Measurements from ENCODE around the gene TINCR. TPM values are rescaled to one million over a fixed set of nuclear protein-coding genes. Genes with fewer than 3 reads are reported as not detected.
"Not testable (repeated sequence)": the region's sequence is repeated elsewhere in the genome, so short reads cannot be mapped to it uniquely, and the experiment has no call there.

Gene TINCR
- total RNA-seq, 2 experiments from 2014 or later: 0.38 to 0.50 TPM

DNA sequence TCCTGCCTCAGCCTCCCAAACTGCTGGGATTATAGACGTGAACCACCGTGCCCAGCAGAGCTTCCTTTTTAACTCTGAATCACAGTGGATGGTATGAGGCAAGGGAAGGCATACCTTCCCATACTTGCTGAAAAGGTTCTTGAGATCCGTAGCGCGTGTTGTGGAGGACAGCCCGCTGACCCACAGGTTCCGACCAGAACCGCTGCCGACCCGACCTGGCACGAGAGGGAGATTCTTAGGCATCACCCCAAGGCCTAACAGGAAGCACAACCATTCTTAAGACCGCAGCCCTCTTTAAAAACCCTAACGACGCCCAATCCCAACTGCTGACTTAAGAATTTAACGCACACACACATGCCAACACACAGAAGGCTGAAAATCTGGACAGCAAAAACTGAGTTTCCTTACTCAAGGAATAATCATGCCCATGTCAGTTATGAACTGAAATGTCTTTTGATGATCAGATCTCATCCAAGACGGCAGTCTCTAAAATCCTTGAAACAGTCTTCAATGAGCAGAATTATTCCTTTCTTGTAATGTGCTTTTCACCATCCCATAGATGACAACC lies 42.2 kb upstream of the TINCR start:
- no peak for DNase-seq
- H3K4me1 Mint-ChIP-seq (ENCODE audit: low read depth): peaks cover 11% of the 10 kb centered on the region
- no peaks in the 10 kb centered on the region for H3K9me3 Mint-ChIP-seq
- H3K36me3 Mint-ChIP-seq (ENCODE audit: low read depth): peaks cover 67% of the 10 kb centered on the region
- H3K27ac Mint-ChIP-seq: no peak overlapping the region
- no peak for ATAC-seq
- intact Hi-C loops (cut with micrococcal nuclease): no loop called here
- POLR2A ChIA-PET: interaction anchor here (1.0 to 2.7 kb wide), 2 partner anchors 12 to 81 kb away, joined by 3 to 10 read pairs; partner anchors contain the start of genes SAFB and SAFB2
- TF ChIP-seq, protein P1, sequence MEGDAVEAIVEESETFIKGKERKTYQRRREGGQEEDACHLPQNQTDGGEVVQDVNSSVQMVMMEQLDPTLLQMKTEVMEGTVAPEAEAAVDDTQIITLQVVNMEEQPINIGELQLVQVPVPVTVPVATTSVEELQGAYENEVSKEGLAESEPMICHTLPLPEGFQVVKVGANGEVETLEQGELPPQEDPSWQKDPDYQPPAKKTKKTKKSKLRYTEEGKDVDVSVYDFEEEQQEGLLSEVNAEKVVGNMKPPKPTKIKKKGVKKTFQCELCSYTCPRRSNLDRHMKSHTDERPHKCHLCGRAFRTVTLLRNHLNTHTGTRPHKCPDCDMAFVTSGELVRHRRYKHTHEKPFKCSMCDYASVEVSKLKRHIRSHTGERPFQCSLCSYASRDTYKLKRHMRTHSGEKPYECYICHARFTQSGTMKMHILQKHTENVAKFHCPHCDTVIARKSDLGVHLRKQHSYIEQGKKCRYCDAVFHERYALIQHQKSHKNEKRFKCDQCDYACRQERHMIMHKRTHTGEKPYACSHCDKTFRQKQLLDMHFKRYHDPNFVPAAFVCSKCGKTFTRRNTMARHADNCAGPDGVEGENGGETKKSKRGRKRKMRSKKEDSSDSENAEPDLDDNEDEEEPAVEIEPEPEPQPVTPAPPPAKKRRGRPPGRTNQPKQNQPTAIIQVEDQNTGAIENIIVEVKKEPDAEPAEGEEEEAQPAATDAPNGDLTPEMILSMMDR (IDR thresholded peaks at IDR 0.05): no peak
- CTCF ChIA-PET: no interaction called here
- no peaks in the 10 kb centered on the region for H3K27me3 Mint-ChIP-seq
- no peak overlapping the region for H3K4me3 Mint-ChIP-seq

DNA sequence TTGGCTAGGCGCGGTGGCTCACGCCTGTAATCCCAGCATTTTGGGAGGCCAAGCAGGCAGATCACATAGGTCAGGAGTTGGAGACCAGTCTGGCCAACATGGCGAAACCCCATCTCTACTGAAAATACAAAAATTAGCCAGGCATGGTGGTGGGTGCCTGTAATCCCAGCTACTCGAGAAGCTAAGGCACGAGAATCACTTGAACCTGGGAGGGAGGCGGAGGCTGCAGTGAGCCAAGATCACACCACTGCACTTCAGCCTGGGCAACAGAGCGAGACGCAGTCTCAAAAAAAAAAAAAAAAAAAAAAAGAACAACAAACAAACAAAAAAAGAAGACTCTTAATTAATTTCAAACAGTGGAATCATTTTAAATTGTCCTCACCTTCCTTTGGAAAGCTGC lies 41.0 kb upstream of the TINCR start:
- H3K27me3 Mint-ChIP-seq; ATAC-seq; intact Hi-C loops (cut with micrococcal nuclease); H3K4me3 Mint-ChIP-seq; H3K9me3 Mint-ChIP-seq; CTCF ChIA-PET; H3K27ac Mint-ChIP-seq; DNase-seq: not testable (repeated sequence)
- POLR2A ChIA-PET: interaction anchor here (2.7 kb wide), 1 partner anchor 13 kb away, joined by 10 read pairs; the partner anchor contains the start of genes SAFB and SAFB2
- peaks cover 64% of the 10 kb centered on the region for H3K36me3 Mint-ChIP-seq (ENCODE audit: low read depth)
- peaks cover 11% of the 10 kb centered on the region for H3K4me1 Mint-ChIP-seq (ENCODE audit: low read depth)

DNA sequence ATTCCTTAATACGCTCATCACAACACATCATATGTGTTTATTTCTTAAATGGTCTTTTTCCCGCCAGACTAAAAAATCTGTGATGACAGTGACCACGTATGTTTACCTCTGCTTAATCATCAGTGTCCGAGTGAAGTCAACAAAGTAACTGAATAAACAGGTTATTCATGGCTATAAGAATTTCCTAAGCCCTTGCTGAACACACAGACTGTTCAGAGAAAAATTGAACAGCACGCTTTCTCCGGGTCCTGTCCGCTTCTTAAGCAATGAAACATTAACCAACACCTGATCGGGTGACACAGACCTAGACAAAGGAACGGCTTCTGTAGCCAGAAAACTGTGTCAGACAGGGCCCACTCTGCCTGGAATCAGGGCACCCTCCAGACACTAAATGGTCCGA lies 40.5 kb upstream of the TINCR start:
- ATAC-seq (no peak), DNase-seq (no peak)
- intact Hi-C loops (cut with micrococcal nuclease): no loop called here
- Mint-ChIP-seq H3K27me3 (no peaks in the 10 kb centered on the region), H3K4me3 (no peak overlapping the region), H3K4me1 (ENCODE audit: low read depth) (peaks cover 11% of the 10 kb centered on the region), H3K9me3 (no peaks in the 10 kb centered on the region), H3K36me3 (ENCODE audit: low read depth) (peaks cover 64% of the 10 kb centered on the region), H3K27ac (no peak overlapping the region)
- POLR2A ChIA-PET: interaction anchor here (0.6 to 2.7 kb wide), 2 partner anchors 10 to 14 kb away, joined by 3 to 10 read pairs; partner anchors contain the start of genes SAFB and SAFB2
- CTCF ChIA-PET: no interaction called here
- TF ChIP-seq, protein P1 (IDR thresholded peaks at IDR 0.05): no peak

DNA sequence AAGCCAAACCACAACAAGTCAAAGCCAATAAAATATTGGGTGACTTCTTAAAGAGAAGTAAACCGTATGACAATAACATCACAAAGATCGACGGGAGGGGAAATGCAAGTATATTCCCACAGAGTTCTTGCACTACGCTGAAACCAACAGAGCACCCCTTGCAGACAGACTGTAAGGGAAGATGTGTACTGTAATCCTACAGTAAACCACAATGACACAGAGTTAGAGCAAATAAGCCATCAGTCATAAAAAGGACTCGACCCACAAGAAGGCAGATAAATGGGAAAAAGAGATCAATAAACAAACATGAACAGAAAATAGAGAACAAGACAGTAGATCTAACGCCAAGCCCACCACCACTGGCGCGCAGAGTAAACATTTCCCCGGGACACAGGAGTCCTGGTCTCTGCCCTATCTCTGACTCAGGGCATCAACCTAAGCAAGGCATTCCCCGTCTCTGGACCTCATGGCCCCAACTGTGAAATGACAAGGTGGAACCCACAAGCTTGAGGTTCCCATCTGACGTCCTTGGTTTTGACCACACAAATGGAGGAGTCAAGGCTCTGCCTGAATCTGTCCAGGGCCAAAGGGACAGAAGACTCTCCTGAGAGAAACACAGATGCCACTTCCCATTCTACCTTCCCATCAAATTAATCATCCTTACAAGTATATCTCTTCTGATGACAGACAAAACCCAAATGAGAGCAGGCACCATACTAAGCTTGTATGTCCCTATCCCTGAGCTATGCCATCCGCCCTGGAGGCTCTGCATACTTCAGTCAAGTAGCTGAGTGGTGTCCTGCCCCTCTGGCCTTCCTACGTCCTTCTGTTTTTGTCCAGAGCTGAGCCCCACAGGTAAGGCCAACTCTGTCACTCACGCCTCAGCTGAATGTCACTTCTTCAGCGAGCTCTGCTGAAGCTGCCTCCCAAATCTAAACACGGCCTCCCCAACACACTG lies 39.8 kb upstream of the TINCR start:
- POLR2A ChIA-PET: interaction anchor here (0.6 kb wide), 1 partner anchor 10 kb away, joined by 3 read pairs; no protein-coding TSS in a partner anchor
- Mint-ChIP-seq H3K36me3 (ENCODE audit: low read depth) (peaks cover 60% of the 10 kb centered on the region), H3K4me3 (no peak overlapping the region), H3K4me1 (ENCODE audit: low read depth) (peaks cover 11% of the 10 kb centered on the region), H3K9me3 (no peaks in the 10 kb centered on the region), H3K27me3 (no peaks in the 10 kb centered on the region), H3K27ac (no peak overlapping the region)
- intact Hi-C loops (cut with micrococcal nuclease): no loop called here
- TF ChIP-seq, protein P1 (IDR thresholded peaks at IDR 0.05): no peak
- ATAC-seq (no peak), DNase-seq (no peak)
- CTCF ChIA-PET: no interaction called here

DNA sequence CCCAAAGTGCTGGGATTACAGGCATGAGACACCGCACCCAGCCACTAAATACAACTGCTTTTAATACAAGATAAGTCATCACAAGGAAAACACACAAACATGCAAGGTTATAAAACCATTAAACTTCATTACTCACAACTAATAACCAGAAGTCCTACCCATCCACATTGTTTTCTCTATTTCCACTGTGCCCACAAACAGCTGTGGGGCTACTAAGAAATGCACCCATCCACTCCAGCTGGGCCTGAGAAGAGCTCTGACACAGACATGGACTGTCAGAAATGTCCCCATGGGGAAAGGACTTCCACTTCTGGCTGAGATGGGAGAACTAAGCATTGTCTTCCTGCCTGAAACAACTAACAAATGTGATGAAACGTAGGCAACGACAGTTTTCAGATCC lies 37.6 kb upstream of the TINCR start:
- no peak for ATAC-seq
- ChIA-PET POLR2A (interaction anchor here (1.1 to 1.5 kb wide), 3 partner anchors 15 to 28 kb away, joined by 3 to 5 read pairs (median 3); partner anchors contain the start of genes SAFB and SAFB2), CTCF (no interaction called here)
- Mint-ChIP-seq H3K27me3 (no peaks in the 10 kb centered on the region), H3K4me3 (no peak overlapping the region), H3K27ac (peak overlapping the region; percentile 31), H3K4me1 (ENCODE audit: low read depth) (peaks cover 11% of the 10 kb centered on the region), H3K9me3 (no peaks in the 10 kb centered on the region), H3K36me3 (ENCODE audit: low read depth) (peaks cover 60% of the 10 kb centered on the region)
- TF ChIP-seq, protein P1 (IDR thresholded peaks at IDR 0.05): no peak
- intact Hi-C loops (cut with micrococcal nuclease): no loop called here
- DNase-seq: no peak

Measured in activated CD8-positive, alpha-beta T cell treated with anti-CD3 and anti-CD28 coated beads for 36 hours (primary cell).